GM15510 (cell line): ENCODE data around the gene NUP62.
A peak's percentile ranks its signal among the peaks of the same experiment; 100 is the strongest.

Experiments
- POLR2A ChIP-seq: IDR thresholded peaks from 3 replicates; pipeline ENCODE4 v1.6.1; 2011; ENCODE audit warnings: borderline replicate concordance; ENCODE audit not compliant: insufficient read length; ENCODE audit errors: extremely low read depth

Gene NUP62

DNA sequence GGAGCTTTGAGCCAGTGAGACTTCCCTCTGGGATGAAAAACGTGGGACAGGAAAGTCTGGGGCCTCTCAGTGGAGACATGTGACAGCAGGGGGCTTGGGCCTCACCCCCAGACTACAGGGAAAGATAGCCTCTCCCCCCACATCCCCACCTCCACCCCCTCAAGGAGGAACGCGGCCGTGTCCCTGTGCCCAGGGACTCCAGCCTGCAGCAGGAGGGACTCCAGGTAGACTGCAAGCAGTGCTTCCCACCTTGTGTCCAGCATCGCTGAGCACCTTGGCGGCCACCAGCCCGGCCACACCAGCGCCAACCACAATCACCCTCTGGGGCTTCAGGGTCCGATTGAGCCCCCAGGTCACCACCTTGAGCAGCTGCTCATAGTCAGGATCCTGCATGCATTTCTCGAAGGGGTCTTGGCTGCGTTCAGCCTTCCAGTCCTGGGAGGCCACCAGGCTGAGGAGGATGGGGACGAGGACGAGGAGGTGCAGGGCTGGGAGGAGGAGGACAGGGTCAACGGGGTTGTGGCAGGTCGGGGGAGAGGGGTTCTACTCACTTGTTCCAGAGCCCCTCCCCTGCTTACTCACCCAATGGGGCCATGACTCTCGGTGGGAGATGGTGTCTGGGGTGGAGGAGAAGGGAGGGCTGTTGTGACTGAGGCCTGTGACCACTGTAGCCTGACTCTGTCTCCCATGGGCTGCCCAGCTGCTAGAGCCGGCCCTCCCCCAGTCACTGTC lies 33.6 kb downstream of the NUP62 start:
- TF ChIP-seq POLR2A, result peak; percentile 6

DNA sequence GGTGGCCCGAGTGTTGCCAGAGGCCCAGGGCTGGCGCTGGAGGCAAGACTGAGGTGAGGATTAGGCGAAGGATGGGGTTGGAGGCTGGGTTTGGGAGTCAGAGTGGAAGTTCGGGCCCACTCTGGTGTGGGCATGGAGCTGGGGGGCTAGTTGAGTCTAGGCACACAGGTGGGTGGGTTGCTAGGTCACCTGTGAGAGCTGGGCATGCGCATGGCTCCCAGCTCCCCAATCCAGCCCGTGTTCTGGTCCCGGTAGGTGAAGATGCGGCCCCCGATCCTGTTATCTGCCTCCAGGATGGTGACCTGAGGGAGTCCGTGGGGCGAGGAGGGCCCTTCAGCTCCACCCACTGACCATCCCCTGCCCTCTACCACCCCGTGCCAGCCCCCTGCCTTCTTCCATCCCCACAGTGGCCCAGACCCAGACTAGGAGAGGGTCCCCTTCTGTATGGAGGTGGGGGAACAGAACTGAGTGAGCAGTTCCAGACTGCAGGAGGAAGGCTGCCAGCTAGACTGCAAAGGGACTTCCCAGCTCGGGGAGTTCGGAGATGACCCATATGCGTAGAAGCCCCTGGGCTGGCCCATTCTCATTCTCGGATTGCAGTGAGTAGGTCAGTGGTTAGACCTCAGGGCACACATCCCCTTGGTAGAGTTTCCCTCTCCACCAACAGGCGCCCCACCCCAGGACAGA lies 34.3 kb downstream of the NUP62 start:
- TF ChIP-seq POLR2A, result peak; percentile 29

DNA sequence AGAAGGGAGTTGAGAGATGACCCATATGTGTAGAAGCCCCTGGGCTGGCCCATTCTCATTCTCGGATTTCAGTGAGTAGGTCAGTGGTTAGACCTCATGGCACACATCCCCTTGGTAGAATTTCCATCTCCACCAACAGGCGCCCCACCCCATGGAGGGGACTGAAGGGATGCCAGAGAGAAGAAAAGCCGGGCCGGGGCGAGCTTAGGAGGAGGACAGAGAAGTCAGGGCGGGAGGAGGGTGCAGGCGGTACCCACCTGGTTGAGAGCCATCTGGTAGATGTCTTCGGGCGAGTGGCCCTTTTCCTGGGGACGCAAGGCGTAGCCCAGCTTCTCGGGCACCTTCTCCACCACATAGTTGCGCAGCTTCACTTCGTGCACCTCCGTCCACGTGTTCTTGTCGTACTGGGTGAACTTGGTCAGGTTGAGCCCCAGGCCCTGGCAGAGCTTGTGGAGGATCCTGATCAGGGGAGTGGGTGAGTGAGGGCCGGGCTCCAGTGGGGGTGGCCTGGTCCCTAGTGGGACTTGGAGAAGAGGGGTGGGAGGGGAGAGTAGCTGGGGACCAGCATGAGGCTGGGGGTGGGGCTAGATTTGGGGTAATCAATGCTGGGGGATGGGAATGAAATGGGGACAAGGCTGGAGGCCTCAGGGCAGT lies 35.2 kb downstream of the NUP62 start:
- no peak for TF ChIP-seq POLR2A

DNA sequence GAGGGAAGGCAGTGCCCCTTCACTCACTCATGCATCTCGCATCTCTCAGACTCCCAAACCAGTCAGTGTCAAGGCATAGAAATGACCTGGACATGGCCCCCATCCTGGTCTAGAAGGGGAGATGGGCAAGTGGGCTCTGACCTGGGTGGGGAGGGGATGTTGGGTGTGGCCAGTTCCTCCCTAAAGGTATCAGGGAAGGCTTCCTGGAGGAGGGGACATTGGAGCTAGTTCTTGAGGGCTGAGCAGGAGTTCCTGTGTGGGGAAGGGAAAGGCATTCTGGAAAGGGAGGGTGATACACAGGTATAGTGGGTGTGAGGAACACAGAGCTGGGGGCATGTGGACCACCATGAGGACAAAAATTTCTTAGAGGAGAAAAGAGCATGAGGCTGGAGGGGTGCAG lies 36.6 kb downstream of the NUP62 start:
- TF ChIP-seq POLR2A, result no peak

DNA sequence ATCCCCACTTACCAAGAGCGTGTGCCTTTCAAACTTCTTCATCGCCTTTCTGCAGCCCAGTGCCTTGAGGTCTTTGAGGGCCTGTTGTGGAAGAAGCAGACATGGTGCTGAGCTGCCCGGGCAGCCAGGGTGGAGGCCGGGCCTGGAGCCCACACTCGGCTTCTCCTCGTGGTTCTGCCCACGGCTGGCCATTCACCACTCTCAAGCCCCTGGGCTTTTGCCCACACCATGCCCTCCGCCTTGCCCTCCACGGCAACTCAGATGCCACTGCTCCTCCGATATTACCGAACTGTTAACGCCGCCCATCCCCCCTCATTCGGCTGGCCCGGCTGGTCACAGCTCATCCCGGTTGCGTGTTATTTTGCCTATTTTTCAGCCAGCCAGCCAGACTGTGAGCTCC lies 37.9 kb downstream of the NUP62 start:
- TF ChIP-seq POLR2A, result no peak

DNA sequence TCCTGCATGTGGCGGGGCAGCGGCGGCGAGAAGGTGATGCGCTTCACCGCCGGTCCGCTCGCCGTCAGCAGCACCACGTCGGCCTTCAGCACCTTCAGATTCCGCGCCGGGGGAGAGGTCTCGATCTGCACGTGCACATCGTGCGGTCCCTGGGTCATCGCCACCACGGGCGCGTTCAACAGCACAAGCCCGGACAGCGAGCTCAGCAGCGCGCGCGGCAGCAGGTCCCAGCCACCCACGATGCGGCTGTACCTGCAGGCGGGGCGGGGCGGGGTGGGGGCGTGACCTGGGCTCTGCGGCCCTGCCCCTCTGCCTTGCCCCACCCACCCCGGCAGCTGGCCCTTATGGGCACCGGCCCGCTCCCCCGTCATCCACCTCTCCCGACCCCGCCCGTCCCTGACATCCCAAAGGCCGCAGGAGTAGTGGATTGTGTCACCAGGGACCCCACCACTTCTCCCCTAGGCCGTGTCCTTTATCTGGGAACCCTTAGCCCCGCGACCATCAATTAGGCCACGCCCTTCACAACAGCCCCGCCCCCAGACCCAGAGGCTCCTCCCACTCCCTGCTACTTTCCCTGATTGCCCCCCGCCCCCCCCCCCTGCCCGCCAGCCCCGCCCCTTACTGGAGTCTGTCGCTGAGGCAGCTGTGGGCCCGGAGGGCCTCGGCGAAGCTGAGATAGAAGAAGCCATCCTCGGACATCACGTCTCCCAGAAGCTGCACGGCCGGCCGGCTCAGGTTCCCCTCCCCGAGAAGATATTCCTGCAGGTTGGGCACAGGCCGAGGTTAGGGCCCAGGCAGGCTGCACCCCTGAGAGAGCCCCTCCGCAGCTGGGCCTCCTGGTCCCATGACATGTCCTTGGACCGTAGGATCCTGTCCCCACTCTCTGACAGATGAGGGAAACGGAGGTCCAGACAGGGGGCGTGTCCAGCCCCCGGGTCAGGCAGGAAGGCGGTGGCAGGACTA lies 38.7 kb downstream of the NUP62 start:
- peak; percentile 52 for TF ChIP-seq POLR2A

DNA sequence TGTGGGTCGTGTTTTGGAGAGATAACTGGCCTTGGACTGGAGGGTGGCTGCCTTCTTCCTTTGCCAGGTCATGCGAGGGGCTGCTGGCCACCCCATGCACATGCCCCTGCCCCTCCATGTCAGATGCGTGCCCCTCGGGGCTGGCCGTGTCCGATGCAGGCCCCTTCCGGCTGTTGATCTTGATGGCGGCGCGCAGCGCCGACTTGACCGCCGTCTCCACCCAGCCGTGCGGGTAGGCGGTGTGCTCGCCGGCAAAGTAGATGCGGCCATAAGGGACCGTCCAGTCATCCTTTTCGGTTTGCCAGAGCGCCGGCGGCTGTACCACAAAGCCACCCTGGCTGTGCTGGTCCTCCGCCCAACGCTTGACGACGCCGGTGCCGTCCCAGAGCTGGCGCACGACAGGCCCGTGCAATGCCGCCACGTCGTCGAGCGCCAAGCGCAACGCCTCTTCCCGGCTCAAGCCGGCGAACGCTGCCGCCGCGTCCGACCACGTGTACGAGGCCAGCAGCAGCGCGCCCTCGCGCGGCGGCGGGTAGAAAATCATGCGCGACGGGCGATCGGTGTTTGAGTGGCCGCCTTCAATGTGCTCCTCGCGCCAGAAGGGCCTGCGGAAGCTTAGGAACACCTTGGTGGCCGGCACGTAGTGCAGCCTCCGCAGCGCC lies 39.5 kb downstream of the NUP62 start:
- TF ChIP-seq POLR2A, result no peak

DNA sequence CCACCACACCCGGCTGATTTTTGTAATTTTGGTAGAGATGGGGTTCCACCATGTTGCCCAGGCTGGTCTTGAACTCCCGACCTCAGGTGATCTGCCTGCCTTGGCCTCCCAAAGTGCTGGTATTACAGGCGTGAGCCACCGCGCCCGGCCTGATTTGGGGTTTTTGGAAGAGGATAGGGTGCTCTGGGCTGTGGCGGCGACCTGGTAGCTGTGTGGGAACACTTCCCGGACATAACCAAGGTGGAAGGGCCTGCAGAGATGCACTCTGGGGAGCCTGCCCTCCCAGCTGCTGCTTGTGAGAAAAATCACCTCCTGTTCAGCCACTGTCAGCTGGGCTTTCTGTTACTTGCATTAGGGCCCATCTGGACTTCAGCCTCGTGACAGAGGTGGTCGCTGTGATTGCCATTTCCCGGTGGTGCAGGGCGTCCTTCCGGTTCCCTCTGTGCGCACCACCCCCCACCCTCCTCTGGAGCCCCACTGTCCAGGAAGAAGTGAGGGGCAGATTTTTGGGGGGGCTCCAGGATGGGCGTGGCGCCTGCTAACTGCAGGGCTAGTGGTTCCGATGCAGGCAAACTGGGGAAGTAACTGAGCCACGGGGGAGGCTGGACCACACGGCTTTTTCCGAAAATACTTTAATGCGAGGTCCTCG lies 40.1 kb downstream of the NUP62 start:
- TF ChIP-seq POLR2A, result no peak

DNA sequence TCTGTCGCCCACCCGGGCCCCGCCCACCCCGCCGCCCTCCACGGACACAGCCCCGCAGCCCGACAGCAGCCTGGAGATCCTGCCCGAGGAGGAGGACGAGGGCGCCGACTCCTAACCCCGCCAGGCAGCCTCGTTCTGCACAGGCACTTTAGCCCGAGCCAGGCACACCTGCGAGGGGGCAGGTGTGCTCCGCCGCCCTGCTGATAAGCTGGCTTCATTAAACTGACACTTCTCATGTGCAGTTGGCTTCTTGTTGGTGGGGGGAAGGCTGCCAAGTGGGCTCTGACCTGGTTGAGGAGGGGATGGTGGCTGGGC lies 40.8 kb downstream of the NUP62 start:
- TF ChIP-seq POLR2A, result no peak

DNA sequence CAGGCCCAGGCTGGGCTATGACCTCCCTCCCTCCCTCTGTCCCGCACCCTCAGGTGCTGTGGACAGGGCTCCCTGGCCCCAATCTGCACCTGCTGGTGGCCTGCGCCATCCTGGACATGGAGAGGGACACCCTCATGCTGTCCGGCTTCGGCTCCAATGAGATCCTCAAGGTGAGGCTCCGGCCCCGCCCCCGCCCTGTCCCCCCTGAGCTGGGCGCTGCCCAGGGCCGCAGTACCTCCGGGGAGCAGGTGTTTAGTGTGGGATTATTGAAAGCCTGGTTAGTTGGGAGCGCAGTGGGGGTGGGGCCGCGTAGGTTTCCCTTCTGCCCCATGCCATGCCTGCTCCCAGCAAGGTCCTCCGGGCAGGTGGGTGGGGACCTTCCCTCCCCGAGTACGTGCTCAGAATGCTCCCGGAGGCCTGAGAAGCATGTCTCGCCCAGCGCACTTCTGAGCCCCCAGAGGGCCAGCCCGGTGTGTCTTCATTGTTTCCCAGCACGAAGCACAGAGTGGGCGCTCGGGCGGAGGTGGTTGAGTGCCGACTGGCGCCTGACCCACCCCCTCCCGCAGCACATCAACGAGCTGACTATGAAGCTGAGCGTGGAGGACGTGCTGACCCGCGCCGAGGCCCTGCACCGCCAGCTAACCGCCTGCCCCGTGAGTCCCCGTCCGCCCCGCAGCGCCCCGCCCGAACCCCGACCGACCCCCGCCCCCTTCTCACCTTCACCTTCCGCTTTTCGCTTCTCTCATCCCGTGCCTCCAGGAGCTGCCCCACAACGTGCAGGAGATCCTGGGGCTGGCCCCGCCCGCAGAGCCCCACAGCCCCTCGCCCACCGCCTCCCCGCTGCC lies 41.4 kb downstream of the NUP62 start:
- TF ChIP-seq POLR2A, result no peak

DNA sequence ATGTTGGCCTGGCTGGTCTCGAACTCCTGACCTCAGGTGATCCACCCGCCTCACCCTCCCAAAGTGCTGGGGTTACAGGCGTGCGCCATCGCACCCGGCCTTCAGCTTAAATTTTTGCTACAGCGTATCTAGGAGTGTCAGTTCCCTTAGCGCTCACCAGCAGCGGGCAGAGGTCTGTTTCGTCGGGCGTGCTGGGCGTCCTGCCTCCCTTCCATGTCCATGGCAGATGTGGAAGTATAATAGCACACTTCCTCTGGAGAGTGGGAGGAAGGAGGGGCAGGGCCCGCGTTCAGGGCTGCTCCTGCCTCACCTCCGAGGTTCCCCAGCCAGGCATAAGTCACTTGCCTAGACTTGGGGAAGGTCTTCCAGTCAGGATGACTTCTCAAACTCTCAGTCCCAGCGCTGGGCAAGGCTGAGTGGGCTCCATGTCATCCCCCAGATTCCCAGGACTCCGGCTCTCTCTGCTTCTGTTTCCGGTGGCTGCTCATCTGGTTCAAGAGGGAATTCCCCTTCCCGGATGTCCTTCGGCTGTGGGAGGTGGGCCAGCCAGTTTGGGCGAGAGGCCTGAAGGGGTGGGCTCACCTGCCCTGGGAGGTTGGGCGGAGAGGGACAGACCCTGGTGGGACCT lies 42.2 kb downstream of the NUP62 start:
- no peak for TF ChIP-seq POLR2A

DNA sequence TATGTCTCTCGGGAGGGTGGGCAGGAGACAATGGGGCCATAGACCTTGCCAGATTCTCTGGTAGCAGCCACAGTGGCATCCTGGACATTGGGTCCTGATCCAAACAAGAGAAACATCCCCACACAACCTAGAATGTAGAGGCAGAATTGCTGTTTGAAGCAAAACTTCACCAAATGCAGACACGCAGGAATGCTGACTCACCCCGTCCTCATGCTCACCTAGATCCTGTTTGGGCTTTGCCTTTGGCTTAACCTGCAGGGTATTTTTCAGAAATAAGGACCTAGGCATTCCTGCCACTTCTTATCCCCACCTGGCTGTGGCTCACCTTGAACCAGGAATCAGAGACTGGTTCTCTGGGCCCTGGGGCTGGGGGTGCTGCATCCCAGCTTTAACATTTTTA lies 44.5 kb downstream of the NUP62 start:
- no peak for TF ChIP-seq POLR2A

DNA sequence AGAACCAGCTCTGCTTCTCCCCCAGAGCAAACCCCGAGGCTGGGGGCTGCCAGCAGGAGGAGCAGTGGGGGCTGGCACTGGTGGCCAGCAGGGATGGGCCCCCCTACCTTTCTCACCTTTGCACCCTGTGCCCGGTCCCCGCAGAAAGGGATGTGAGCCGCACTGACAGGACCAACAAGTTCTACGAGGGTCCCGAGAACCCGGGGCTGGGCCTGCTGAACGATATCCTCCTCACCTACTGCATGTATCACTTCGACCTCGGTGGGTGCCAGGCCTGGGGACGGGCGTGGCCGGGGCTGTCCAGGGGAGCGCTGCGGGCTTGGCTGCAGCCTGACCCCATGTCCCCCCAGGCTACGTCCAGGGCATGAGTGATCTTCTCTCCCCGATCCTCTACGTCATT lies 45.2 kb downstream of the NUP62 start:
- no peak for TF ChIP-seq POLR2A
